HCT116 (cell line): Measurements from ENCODE around the gene SOBP. TPM values are rescaled to one million over a fixed set of nuclear protein-coding genes. Genes with fewer than 3 reads are reported as not detected.
A peak's percentile ranks its signal among the peaks of the same experiment; 100 is the strongest.

Experiments used
- ATAC-seq: fragments of 200-7000 bp; cut with Tn5 transposase; 2 replicates; pipeline ENCODE4 v1.9.1; 2020; ENCODE audit warnings: mild to moderate bottlenecking, moderate library complexity
- BruUV-seq: library from RNA; stranded (reverse); fragments of 400-500 nt; replicated peaks from 2 replicates; lab custom pipeline; 2021; lab: Mats Ljungman, UMichigan
- CTCF ChIA-PET: fragments of 300-600 bp; sonication (Branson Sonifier 250); formaldehyde crosslinking; loops from one replicate; lab custom pipeline; 2021; ENCODE audit warnings: antibody characterized with exemption; lab: Charles Lee
- POLR2A ChIA-PET: fragments of 300-600, 350-600 bp; sonication (Branson Sonifier 250); formaldehyde crosslinking; loops from one replicate; lab custom pipeline; 2021; ENCODE audit warnings: antibody characterized with exemption; lab: Charles Lee
- RAD21 ChIA-PET, 2 experiments: fragments of 300-600 bp; sonication (Branson Sonifier 250); formaldehyde crosslinking; loops; one replicate each; lab custom pipeline; 2023; ENCODE audit warnings: low total read pairs in 2 of 2; ENCODE audit not compliant: uncharacterized antibody in 2 of 2, unreplicated experiment in 2 of 2, low non-redundant PET in 1 of 2; lab: Charles Lee
- DNase-seq: peaks from one replicate; pipeline ENCODE4 v3.0.0-alpha.2; 2010; ENCODE audit warnings: low read depth, low spot score
- H2AFZ ChIP-seq: fragments of 200-600 bp; shearing (Covaris generic), sonication (generic); 2 replicates; pipeline ENCODE4 v1.6.1; 2017; ENCODE audit warnings: low read depth, mixed run types, mixed read lengths, antibody characterized with exemption, low read length; ENCODE audit not compliant: poor library complexity, severe bottlenecking
- H3K27ac ChIP-seq: 2 replicates; pipeline ENCODE4 v1.5.1; 2012; ENCODE audit warnings: low read depth, low read length
- H3K27me3 ChIP-seq: fragments of 200-600 bp; sonication (generic); 2 replicates; pipeline ENCODE4 v1.6.1; 2016; ENCODE audit warnings: mixed run types, low read length, mixed read lengths; ENCODE audit not compliant: insufficient read depth
- H3K36me3 ChIP-seq, 2 experiments: fragments of 200-500 bp in 1 of 2; fragments of 200-600 bp in 1 of 2; sonication (Bioruptor generic) in 1 of 2; sonication (generic) in 1 of 2; 2 replicates each; pipeline versions ENCODE4 v1.5.1 to v1.6.1; 2014 to 2016; ENCODE audit warnings: low read length in 2 of 2, inconsistent platforms in 1 of 2, mixed read lengths in 1 of 2, mixed run types in 1 of 2; ENCODE audit not compliant: insufficient read depth in 2 of 2, control insufficient read depth in 1 of 2
- H3K4me1 ChIP-seq, 2 experiments: fragments of 200-600 bp in 1 of 2; sonication (generic) in 1 of 2; 2 replicates each; pipeline versions ENCODE4 v1.5.1 to v1.6.1; 2012 to 2017; ENCODE audit warnings: low read length in 2 of 2, inconsistent platforms in 1 of 2, mild to moderate bottlenecking in 1 of 2, mixed read lengths in 1 of 2, mixed run types in 1 of 2, moderate library complexity in 1 of 2; ENCODE audit not compliant: insufficient read depth in 2 of 2, control insufficient read depth in 1 of 2
- H3K4me2 ChIP-seq: fragments of 200-600 bp; sonication (generic); 2 replicates; pipeline ENCODE4 v1.6.1; 2017; ENCODE audit warnings: mixed run types, low read length, mixed read lengths
- H3K4me3 ChIP-seq, 2 experiments: fragments of 200-600 bp in 1 of 2; sonication (generic) in 1 of 2; replicated peaks in 1 of 2; 2 replicates each; pipeline ENCODE4 v1.5.1; 2011 to 2016; ENCODE audit warnings: low read length in 2 of 2, control low read depth in 1 of 2, low read depth in 1 of 2, mild to moderate bottlenecking in 1 of 2, mixed read lengths in 1 of 2, mixed run types in 1 of 2
- H3K79me2 ChIP-seq: fragments of 200-600 bp; sonication (generic); 2 replicates; pipeline ENCODE4 v1.6.1; 2017; ENCODE audit warnings: mild to moderate bottlenecking, mixed run types, low read length, moderate library complexity, mixed read lengths; ENCODE audit not compliant: insufficient read depth
- H3K9ac ChIP-seq: fragments of 200-600 bp; sonication (generic); 2 replicates; pipeline ENCODE4 v1.6.1; 2016; ENCODE audit warnings: low read length, mixed read lengths
- H3K9me2 ChIP-seq: fragments of 200-600 bp; sonication (generic), shearing (Covaris generic); 2 replicates; pipeline ENCODE4 v1.6.1; 2017; ENCODE audit warnings: mixed run types, mild to moderate bottlenecking, moderate library complexity; ENCODE audit not compliant: insufficient read depth
- H3K9me3 ChIP-seq, 2 experiments: fragments of 200-500 bp in 1 of 2; fragments of 200-600 bp in 1 of 2; sonication (Bioruptor generic) in 1 of 2; sonication (generic) in 1 of 2; 2 replicates each; pipeline ENCODE4 v1.6.1; 2014 to 2017; ENCODE audit warnings: low read length in 2 of 2, mixed read lengths in 2 of 2, inconsistent platforms in 1 of 2, low read depth in 1 of 2, mild to moderate bottlenecking in 1 of 2, mixed run types in 1 of 2, moderate library complexity in 1 of 2; ENCODE audit not compliant: control insufficient read depth in 1 of 2, insufficient read depth in 1 of 2
- H4K20me1 ChIP-seq: fragments of 200-600 bp; sonication (generic), shearing (Covaris generic); 2 replicates; pipeline ENCODE4 v1.6.1; 2017; ENCODE audit warnings: mixed run types, mild to moderate bottlenecking, moderate library complexity; ENCODE audit not compliant: insufficient read depth
- ELF1 ChIP-seq: IDR thresholded peaks from 2 replicates; pipeline ENCODE4 v1.6.1; 2012; ENCODE audit warnings: low read depth, borderline replicate concordance
- EZH2 ChIP-seq: fragments of 200-600 bp; sonication (generic); IDR thresholded peaks from 2 replicates; pipeline ENCODE4 v1.6.1; 2017; ENCODE audit warnings: antibody characterized with exemption, mixed run types
- EZH2phosphoT487 ChIP-seq: fragments of 200-600 bp; IDR thresholded peaks from 2 replicates; pipeline ENCODE4 v1.6.1; 2018; ENCODE audit warnings: antibody characterized with exemption, borderline replicate concordance
- FOSL1 ChIP-seq: IDR thresholded peaks from 2 replicates; pipeline ENCODE4 v1.6.1; 2012; ENCODE audit warnings: low read depth
- JUND ChIP-seq: IDR thresholded peaks from 2 replicates; pipeline ENCODE4 v1.6.1; 2012
- POLR2A ChIP-seq: IDR thresholded peaks from 2 replicates; pipeline ENCODE4 v1.7.0; 2011; ENCODE audit warnings: borderline replicate concordance; ENCODE audit not compliant: insufficient read depth, insufficient read length; ENCODE audit errors: extremely low read depth
- POLR2AphosphoS5 ChIP-seq: IDR thresholded peaks from 2 replicates; pipeline ENCODE4 v1.6.1; 2011; ENCODE audit warnings: mild to moderate bottlenecking, low read depth, low read length, moderate library complexity
- SP1 ChIP-seq: IDR thresholded peaks from 2 replicates; pipeline ENCODE4 v1.6.1; 2012; ENCODE audit warnings: low read depth
- SRF ChIP-seq: IDR thresholded peaks from 2 replicates; pipeline ENCODE4 v1.6.1; 2012; ENCODE audit warnings: low read depth
- ZNF274 ChIP-seq: fragments of 200-500 bp; sonication (Bioruptor generic); IDR thresholded peaks from 2 replicates; pipeline ENCODE4 v1.6.1; 2014; ENCODE audit warnings: mild to moderate bottlenecking, low read depth, low read length, inconsistent platforms
- intact Hi-C: fragments of 100-400 bp; cut with micrococcal nuclease; formaldehyde crosslinking; loops from 2 replicates; pipeline ENCODE4 v1.10.0; 2022
- total RNA-seq: library from RNA; stranded (reverse); gene quantifications from one replicate; pipeline ENCODE4 v1.2.1, GENCODE V29; 2021; ENCODE audit not compliant: unreplicated experiment
- TF ChIP-seq, protein P1 (sequence below): IDR thresholded peaks from 2 replicates; pipeline ENCODE4 v1.6.1; 2012; ENCODE audit warnings: low read depth

Gene SOBP
- total RNA-seq, 1 experiment from 2014 or later: 2.6 TPM

DNA sequence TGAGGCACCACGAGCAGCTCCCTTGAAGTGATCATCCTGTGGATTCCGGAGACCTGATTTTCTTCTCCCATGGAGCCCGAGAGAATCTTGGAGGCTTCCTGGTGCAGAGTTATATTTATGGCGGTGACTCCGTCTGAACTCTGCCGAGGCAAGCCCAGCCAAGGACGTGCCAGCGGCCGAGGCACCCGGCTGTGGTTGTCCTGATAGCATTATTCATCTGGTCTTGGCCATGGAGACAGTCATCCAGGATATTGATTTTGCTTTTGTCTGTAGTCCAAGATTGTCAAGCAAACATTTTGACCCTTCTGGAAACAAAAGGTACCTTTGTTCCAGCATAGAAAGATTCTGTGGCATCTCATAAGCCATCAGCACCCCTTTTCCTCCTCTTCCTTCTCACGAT lies 170.9 kb downstream of the SOBP start:
- H3K27ac ChIP-seq: no peak overlapping the region; the same call in 1 of the 2 replicates
- H3K9me3 ChIP-seq: no peaks in the 10 kb centered on the region
- no peak overlapping the region for H2AFZ ChIP-seq
- H4K20me1 ChIP-seq: no peaks in the 10 kb centered on the region
- H3K79me2 ChIP-seq: no peaks in the 10 kb centered on the region
- BruUV-seq: no TSS peak
- no peak for TF ChIP-seq POLR2A
- TF ChIP-seq EZH2phosphoT487: no peak
- no peak for TF ChIP-seq POLR2AphosphoS5
- TF ChIP-seq ELF1: no peak
- peak; percentile 27; the same call in 1 of the 2 replicates for TF ChIP-seq JUND
- peak; percentile 15; the same call in 1 of the 2 replicates for TF ChIP-seq FOSL1
- peak; percentile 32; the same call in 1 of the 2 replicates for TF ChIP-seq SP1
- POLR2A ChIA-PET: no interaction called here
- peak; percentile 63 for ATAC-seq
- DNase-seq: peak; percentile 29
- CTCF ChIA-PET: no interaction called here
- no peaks in the 10 kb centered on the region for H3K36me3 ChIP-seq
- H3K4me3 ChIP-seq: no peak overlapping the region
- H3K4me1 ChIP-seq: peaks cover 0 to 13% of the 10 kb centered on the region in 2 experiments; a peak in 2 of 4 replicates
- no peaks in the 10 kb centered on the region for H3K27me3 ChIP-seq
- RAD21 ChIA-PET: no interaction called here
- H3K9me2 ChIP-seq: no peaks in the 10 kb centered on the region
- peak overlapping the region; percentile 13; the same call in 1 of the 2 replicates for H3K4me2 ChIP-seq
- H3K9ac ChIP-seq: no peak overlapping the region
- intact Hi-C loops: no loop called here

DNA sequence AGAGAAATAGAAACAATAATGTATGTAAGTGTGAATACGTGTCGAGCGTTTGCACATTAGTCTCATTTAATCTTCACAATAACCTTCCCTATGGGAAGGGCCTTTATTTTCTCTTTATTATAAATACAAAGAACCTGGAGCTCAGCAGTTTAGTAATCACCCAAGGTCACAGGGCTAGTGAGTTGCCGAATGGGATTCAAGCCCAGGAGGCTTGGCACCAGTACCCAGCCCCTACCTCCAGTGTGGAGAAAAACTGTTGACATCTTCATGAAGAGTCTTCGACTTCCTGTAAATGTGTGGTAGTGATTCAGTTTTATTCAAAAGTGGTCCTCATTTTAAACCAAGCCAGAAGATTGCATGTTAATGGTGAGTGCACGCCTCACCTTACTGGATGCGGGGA lies 171.4 kb downstream of the SOBP start:
- ATAC-seq: no peak
- ChIA-PET RAD21 (no interaction called here), POLR2A (no interaction called here), CTCF (no interaction called here)
- H3K9me2 ChIP-seq: no peaks in the 10 kb centered on the region
- H3K27me3 ChIP-seq: no peaks in the 10 kb centered on the region
- no TSS peak for BruUV-seq
- no peak overlapping the region for H3K9ac ChIP-seq
- H2AFZ ChIP-seq: no peak overlapping the region
- no peaks in the 10 kb centered on the region for H3K79me2 ChIP-seq
- H3K4me3 ChIP-seq: no peak overlapping the region
- peaks cover 0 to 14% of the 10 kb centered on the region in 2 experiments; a peak in 2 of 4 replicates for H3K4me1 ChIP-seq
- H3K4me2 ChIP-seq: no peak overlapping the region
- H3K9me3 ChIP-seq: no peaks in the 10 kb centered on the region
- no peaks in the 10 kb centered on the region for H3K36me3 ChIP-seq
- no peak for DNase-seq
- peak overlapping the region; percentile 30; the same call in 1 of the 2 replicates for H3K27ac ChIP-seq
- intact Hi-C loops: no loop called here
- TF ChIP-seq SRF (no peak), EZH2phosphoT487 (no peak), ZNF274 (no peak), EZH2 (no peak)
- TF ChIP-seq, protein P1, sequence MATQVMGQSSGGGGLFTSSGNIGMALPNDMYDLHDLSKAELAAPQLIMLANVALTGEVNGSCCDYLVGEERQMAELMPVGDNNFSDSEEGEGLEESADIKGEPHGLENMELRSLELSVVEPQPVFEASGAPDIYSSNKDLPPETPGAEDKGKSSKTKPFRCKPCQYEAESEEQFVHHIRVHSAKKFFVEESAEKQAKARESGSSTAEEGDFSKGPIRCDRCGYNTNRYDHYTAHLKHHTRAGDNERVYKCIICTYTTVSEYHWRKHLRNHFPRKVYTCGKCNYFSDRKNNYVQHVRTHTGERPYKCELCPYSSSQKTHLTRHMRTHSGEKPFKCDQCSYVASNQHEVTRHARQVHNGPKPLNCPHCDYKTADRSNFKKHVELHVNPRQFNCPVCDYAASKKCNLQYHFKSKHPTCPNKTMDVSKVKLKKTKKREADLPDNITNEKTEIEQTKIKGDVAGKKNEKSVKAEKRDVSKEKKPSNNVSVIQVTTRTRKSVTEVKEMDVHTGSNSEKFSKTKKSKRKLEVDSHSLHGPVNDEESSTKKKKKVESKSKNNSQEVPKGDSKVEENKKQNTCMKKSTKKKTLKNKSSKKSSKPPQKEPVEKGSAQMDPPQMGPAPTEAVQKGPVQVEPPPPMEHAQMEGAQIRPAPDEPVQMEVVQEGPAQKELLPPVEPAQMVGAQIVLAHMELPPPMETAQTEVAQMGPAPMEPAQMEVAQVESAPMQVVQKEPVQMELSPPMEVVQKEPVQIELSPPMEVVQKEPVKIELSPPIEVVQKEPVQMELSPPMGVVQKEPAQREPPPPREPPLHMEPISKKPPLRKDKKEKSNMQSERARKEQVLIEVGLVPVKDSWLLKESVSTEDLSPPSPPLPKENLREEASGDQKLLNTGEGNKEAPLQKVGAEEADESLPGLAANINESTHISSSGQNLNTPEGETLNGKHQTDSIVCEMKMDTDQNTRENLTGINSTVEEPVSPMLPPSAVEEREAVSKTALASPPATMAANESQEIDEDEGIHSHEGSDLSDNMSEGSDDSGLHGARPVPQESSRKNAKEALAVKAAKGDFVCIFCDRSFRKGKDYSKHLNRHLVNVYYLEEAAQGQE: no peak
- no peaks in the 10 kb centered on the region for H4K20me1 ChIP-seq
